CD4-positive, alpha-beta T cell treated with Interleukin-17A for 4 hours (primary cell): ENCODE measurements around the gene STT3B.

Experiments used
- DNase-seq: peaks from one replicate; pipeline ENCODE4 v3.0.0-alpha.2; 2020; ENCODE audit warnings: mixed read lengths

The STT3B gene

DNA sequence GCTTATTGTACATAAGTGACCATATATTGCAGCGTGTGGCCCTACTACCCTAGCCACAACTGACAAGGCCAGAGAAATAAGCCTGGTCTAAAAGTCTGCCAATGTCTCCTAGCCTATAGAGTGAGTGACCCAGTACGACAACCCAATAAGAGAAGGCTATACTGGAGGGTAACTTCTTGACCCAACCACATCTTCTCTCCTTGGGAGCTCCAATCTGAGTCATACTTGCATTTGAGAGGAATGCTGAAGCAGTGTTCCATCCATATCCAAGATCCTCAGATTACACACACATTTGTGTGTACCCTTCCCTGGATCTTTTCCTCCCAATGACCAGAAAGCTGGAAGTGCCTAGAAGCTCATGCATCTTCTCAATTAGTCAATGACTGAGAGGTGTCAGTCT is 11.3 kb upstream of the STT3B start:
- DNase-seq = no peak

DNA sequence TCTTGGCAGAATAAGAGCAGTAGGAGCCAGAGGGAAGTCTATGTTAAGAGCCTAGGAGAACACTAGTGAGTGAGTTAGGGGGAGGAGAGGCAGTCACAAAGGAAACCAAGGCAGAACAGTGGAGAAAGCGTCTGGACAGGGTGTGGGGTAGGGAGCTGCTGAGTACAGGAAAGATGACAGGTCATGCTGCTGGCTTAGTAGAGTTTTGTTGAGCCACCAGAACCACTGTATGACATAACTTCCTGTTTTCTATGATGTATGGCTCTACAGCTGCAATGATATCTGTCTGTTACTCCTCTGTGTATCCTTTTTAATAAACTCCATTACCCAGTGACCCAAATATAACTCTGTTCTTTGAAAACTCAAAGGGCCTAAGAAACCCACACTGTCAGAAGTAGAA is 10.6 kb upstream of the STT3B start:
- DNase-seq = peak; percentile 41

DNA sequence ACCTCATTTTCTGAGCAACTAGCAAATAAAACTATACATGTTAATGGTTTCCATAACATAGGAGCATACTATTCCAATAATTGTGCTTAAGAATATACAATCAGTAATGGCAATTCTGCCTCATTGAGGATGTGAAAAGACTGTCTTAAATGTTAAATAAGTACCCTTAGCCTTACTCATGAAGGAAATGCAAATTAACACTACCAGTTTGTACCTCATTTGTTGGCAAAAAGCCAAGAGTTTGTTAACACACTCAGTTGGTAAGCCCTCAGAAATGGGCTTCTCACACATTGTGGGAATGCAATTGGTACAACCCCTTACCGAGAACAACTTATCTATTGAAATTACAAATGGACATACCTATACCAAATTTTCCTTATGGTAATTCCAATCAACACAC is 9.2 kb upstream of the STT3B start:
- no peak for DNase-seq

DNA sequence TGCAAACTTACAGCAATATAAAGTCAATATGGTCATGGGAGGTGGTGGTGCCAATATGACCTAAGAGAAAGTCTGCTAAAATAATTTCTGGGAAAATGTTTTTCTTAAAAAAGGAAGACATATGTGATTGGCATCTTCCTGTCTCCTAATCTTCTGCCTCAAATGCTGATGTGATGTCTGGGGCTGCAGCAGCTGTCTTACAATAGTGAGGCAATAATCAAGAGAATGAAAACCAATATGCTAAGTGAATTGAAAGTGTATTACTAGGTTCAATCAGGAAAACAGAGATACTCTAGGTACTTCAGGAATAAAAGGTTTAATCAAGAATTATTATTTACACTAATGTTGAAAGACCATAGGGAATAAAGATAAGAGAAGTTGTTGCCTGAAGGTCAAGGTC is 7.2 kb upstream of the STT3B start:
- no peak for DNase-seq

DNA sequence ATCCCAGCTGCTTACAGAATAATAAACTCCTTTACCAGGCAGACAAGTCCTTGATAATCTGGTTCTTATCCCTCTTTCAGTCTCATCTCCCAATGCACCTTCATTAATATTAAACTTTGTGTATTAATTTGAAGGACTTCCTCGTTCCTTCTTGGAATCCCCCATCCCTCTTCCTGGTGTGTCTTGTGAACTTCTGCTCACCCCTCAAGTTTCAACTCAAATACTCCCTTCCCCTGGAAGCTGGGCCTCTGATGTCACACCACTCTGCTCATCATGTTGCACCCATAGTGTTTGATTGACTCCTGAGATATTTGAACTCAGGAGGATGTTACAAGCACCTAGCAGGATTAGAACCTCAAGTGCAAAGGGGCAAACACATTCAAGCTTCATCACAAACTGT is 3.3 kb upstream of the STT3B start:
- DNase-seq = no peak

DNA sequence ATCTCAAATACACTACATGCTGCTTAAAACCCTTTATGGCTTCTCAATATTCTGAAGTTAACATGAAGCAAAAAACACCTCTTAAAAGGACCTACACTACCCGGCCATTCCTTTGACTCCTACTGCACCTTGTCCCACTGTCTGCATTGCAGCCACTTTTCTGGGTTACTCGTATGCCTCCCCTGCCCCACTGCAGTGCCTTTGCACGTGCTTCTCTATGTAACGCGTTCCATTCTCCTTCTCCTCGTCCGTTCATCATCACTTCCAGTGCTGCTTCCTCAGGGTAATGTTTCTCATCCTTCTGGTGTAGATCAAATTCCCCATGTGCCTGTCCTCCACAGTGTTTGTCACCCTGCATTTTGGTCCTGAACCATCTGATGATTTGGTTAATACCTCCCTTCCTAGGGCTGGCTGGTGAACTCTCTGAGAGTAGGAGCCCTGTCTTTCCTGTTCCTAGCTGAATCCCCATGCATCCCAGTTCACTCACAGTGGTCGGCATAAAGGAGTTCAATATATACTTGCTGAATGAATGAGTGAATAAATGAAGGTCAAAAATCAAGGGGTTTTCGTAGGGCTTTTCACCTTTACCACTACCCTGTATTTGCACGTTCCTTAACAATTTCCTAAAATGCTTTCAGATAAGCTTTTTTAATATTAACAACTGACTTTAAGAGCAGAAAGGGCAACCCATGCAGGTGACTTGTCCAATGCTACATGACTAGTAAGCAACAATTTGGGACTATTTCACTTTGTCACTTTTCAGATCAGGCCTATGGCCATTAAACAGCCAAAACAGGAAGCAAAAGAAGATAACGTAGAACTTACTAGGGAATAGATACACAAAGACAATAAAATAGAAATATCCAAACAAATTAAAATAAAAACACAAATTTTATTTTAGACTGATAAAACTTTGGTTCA is 2.4 kb upstream of the STT3B start:
- no peak for DNase-seq

DNA sequence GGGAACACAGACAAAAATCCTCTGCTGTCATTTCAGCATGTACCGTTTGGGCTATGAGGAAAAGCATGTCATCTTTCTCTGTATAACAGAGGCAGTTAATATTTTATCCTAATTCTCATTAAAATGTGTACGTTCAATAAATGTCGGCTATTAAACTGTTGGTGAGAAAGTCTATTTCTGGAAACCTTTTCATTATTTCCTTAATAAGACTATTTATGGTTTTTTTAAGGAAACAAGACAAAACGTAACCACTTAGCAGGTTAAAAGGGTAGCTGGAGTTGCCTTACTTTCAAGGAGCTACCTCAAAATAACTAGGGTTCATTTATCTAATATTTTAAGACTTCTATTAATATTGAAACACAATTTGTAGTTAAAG is 1.8 kb upstream of the STT3B start:
- DNase-seq = no peak

DNA sequence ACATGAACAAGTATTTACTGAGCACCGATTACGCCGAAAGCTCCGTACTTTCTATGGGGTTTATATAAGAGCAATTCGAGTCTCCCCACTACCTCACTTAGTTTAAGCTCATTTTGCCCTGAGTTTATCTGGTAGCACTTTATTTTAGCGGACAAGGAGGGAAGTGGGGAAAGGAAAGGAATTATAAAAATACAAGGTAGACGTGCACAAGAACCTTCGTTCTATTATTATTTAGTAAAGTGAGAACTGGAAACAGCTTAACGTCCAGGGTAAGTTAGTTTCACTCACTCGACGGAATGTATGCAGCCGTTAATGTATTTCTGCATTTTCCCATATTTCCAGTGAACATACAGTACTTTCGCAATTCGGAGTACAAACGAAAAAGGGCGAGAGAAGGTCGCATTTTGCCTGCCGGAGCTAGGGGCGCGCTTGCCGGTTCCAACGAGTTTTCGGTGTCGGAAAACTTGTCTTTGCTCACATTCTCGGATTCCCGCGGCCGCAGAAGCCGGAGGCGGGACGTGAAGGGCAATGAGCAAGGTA is 1.2 kb upstream of the STT3B start:
- no peak for DNase-seq

DNA sequence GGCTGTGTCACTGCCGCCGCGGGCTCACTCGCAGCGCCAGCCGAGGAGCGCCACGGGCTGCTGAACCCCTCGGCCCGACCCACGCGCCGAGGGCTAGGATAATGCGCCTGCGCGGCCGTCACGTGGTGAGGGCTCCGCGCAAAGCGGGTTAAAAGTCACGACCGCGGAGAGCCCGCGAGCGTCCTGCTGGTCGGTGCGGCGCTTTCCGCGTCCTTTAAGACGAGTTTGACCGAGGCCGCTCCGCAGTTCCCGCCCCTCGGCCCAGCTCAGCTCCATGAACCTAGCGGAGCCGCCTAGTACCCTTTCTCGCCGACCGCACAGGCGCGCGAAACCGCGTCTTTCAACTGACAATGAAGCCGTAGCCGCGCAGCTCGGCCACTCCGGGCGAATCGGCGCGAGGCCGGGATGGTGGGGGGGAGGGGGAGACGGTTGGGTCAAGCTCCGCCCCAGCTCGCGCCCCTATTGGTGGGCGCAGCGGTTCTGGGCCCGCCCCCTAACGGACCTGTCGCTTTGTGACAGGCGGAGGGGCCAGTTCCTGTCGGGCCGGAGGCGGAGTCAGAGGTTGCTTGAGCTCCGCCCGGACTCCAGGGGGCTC is 636 bp upstream of the STT3B start:
- DNase-seq = peak; percentile 99

DNA sequence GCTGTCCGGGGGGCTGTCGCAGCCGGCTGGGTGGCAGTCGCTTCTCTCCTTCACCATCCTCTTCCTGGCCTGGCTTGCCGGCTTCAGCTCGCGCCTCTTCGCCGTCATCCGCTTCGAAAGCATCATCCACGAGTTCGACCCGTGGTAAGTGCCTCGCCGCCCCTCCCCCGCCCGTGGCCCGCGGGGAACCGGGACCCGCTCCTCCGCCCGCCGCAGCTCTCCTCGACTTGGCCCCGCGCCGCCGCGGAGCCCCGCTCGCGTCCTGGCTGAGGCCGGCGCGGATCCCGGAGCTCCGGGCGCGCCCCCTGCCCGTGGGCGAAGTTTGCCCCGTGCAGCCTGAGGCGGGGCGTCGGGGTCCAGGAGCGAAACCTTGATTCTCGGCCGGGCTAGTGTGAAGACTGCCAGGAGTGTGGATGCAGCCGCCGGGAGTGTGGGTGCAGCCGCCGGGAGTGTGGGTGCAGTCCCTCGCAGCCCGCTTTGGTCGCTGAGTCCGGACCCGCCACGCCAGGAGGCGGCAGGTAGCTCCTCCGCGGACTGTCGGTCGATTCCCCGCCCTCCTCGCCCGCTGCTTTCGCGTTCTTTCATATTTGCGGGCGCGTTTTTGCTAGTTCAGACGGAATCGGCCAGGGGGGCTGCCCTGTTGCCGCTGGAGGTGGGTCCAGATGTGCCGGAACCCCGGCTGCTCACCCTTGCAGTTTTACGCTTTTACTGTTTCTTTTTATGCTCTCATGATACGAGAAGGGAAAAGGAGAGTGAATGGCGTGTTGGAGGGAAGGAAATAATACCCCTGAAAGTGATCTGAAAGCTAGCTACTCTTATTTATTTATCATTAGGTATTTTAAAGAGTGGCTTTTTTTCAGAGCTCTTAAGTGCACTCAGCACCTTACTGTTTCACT is 692 bp downstream of the STT3B start:
- peak; percentile 64 for DNase-seq

DNA sequence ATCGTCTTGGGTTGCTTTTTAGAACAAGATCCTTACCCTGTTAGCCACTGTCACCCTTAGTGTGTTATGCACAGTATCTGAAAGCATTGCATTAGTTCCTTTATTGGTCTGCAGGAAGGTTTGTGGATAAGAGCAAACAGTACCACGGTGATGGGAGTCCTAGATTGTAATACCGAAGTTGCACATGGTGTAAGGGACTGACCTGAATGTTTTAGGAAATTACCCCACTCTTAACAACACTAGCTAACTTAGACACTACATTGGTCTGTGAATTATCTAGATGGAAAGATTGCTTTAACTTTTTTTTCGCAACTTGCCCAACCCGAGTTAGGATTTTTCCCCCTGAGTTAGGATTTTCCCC is 1.3 kb downstream of the STT3B start:
- no peak for DNase-seq

DNA sequence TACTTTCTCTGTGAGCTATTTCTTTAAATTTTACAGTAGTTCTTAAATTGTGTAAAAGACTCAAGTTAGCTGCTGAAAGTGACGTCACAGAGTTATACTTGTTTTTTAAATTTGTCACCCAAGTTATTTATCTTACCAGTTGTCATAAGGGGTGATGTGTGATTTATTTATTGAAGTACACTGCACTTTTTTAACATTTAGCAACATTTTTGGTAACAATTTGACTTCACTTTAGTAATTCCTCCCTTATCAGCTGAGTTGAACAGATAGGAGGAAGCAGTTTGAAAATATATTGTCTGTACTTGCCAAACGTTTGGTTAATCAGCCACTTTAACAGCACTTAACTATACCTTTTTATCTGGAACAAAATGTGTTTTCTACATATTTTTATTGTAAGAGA is 3.8 kb downstream of the STT3B start:
- DNase-seq = no peak

DNA sequence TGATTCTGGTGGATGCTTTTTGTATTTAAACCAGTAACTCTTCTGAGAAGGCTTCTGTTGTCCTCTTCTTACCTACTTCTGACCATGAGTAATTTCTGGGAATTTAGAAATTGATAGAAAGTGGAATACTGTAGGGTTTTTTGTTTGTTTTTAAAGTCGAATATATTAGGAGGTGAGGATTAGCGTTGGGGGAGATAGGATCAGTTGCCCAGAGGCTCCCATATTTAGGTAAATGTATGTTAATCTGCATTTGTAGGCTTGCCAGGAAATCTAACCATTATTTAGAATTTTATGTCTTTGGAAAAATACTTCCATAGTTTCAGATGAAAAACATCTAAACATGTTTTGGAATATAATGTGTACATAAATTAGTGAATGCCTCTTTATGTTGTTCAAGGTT is 6.1 kb downstream of the STT3B start:
- no peak for DNase-seq

DNA sequence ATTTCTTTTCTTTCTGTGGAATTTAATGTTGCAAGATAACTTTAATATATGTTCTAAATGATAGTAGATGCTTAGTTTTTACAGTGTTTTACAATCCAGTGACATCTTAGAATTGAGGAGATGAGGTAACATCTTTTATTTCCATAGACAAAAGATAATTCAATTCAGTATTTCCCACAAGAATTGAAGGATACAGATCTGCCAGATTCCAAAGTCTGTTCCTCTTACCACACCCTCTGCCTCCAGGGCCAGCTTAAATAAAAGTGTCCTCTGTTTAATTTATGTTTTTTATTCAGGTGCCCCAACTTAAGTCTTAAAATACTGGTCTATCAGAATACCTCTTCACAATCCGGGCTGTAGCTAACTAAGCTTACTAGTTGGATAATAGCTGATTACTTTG is 6.5 kb downstream of the STT3B start:
- no peak for DNase-seq

DNA sequence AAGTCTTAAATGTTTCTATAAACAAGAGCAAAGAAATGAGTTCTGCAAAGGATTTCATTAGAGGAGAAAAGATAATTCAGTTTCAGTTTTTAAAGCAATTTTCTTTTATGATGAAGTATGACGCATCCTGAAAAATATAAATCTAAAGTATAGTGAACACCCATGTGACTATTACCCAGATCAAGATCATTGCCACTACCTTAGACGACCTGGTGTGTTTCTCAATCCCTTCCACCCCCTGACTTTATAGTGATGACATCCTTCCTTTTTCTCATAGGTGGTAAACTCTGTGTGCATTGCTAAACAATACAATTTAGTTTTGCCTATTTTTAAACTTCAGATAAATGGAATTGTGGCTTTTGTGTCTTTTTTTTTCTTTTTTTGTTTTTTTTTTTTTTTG is 8.4 kb downstream of the STT3B start:
- no peak for DNase-seq

DNA sequence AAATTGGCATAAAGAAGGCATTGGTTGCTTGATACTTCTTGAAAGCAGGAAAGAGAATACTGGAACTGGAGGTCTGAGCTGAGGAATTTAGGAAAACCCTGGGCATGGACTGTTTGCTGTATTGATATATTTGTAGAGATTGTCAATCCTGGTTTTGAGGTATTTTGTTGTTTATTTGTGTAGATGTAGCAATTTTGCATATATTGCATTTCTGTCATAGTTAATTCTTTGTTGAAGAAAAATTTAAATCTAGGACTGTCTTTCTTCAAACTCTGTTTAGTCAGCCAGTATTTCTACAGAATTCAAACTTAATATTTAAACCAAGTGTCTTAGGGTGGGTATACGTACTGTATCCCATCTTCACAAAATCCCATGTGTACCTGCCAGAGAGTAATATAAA is 9.5 kb downstream of the STT3B start:
- DNase-seq = no peak

DNA sequence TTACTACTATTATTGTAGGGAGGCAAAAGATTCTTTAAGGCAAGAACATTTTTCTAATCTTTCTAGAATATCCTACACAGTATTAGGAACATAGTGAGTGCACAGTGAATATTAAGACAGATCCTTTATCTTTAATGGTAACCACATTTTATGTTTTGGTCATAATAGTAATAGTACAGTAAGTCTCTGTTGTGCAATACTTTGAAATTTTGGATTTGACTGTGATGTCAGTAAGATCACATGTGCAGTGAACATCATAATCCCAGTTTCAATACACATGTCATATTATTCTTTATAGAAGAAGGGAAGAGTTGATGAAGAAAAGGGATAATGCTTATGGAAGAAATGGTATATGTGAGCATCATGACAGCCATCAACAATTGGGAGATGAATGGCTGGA is 10.7 kb downstream of the STT3B start:
- DNase-seq = no peak

DNA sequence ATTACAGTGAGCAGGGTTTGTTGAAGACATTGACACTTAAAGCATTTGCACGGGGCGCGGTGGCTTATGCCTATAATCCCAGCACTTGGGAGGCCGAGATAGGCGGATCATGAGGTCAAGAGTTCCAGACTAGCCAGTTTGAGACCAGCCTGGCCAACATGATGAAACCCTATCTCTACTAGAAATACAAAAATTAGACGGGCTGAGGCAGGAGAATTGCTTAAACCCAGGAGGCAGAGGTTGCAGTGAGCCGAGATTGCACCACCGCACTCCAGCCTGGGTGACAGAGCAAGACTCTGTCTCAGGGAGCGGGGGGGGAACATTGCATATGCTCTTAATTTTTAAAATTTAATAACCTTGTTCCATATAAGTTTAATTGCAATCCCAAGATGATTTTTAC is 11.9 kb downstream of the STT3B start:
- DNase-seq = no peak

DNA sequence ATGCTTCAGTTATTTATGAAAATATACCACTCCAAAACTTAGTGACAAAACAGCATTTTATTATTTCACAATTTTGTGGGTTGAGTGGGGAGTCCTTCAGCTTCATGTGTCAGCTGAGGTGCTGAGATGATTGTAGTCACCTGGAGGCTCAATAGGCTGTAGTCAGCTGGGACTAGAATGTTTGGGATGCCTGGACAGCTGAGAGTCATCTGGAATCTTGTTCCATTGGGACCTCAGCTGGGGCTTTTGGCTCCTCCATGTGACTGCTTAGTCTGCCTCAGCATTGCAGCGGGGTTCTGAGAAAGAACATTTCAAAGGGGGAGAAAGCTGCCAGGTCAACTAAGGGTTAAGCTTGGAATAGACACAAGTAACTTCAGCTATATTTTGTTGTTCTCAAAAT is 13.4 kb downstream of the STT3B start:
- DNase-seq = no peak

DNA sequence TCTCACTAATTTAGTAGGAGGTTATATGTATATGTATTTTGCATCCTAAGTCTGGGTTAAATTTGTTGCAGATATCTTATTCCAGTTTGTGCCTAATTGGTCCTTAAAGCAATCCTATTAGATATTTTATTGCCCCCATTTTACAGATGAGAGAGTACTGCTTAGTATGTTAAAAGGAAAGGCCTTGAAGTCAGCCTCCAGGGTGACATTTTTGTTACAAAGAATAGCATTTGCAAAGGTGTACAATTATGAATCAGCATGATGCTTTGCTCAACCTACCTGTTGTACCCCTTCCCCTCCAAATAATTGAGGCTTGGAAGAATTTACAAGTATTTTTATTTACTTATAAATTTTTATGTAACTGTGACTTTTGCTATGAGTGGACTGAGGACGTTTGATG is 14.0 kb downstream of the STT3B start:
- DNase-seq = no peak

DNA sequence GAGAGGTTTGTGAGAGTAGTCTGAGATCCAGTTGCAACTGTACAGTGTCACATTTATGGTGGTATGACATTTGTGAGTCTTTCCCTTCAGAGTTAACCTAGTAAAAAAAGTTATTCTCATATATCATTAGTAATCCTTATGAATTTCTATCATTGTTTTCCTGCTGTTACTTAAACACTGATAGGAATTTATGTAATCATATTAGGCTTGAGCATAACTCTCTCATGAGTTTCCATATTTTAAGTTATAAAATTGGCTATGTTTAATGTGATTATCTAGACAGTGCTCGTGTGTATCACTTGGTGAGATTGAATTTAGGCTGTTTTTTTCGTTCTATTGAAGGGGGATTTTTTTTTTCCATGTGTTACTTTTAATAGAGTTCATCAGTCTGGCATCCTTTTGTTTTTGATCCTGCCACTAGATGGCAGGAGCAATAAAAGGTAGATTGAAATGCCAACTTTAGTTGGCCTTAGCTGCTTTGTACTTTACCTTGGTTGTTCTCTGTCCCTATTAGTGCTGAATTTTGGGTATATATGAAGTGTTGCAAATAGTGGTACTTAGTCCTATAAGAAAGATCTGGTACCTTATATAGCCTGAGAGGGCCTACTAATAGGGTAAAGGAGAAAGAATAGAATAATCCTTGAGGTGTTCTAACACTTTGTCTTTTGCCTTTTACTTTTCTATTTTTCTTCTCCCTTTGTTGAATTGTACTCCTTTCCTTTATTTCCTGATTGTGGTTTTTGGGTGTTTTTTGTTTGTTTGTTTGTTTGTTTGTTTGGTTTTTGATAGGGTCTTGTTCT is 17.9 kb downstream of the STT3B start:
- DNase-seq = peak; percentile 11

DNA sequence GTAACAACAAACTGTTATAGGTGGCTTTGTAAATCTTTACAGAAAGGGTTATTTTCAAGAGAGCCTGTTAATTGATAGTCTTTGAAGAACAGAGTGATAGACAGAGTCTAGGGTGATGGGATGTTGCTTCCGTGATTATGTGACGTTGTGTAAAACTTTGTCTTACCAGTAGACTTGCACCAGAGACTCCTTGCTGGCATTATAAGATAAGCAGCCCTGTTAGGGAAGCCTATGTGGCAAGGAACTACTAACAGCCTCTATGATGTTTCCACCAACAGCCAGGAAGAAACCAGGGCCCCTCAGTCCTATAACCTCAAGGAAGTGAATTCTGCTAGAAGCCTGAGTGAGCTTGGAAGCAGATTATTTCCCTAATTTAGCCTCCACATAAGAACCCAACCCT is 18.9 kb downstream of the STT3B start:
- DNase-seq = no peak

DNA sequence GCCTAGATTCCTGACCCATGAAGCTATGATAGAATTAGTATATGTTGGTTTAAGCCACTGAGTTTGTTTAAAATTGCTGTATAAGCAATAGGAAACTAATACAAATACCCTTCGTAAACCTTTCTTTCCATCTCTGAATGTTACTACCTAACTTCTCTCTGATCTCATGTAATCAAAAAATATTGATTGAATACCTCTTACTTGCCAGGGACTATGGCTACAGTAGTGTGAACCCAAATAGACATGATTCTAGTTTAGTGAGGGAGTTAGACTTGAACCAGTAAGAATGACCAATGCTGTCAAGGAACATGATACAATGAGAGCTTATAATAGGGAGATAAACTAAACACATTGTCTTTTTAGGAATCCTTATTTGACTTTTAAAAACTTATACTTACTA is 19.4 kb downstream of the STT3B start:
- DNase-seq = no peak
